Neuronal stem cell (in vitro differentiated cells): ENCODE measurements around the gene COL9A1.

Experiments
- DNase-seq: peaks from one replicate; pipeline ENCODE4 v3.0.0-alpha.2; 2013; ENCODE audit warnings: low spot score
- H2AFZ ChIP-seq: one replicate; pipeline ENCODE4 v1.6.1; 2013; ENCODE audit warnings: mild to moderate bottlenecking, low read length, inconsistent platforms
- H2AK5ac ChIP-seq: 2 replicates; pipeline ENCODE4 v1.6.1; 2013; ENCODE audit warnings: low read depth, mild to moderate bottlenecking, inconsistent platforms, low read length, moderate library complexity, mixed read lengths
- H2BK120ac ChIP-seq: 2 replicates; pipeline ENCODE4 v1.6.1; 2013; ENCODE audit warnings: low read depth, mild to moderate bottlenecking, inconsistent platforms, low read length, moderate library complexity, mixed read lengths
- H2BK12ac ChIP-seq: one replicate; pipeline ENCODE4 v1.6.1; 2013; ENCODE audit warnings: low read length, inconsistent platforms
- H2BK15ac ChIP-seq: 2 replicates; pipeline ENCODE4 v1.6.1; 2013; ENCODE audit warnings: mild to moderate bottlenecking, low read length, inconsistent platforms, mixed read lengths
- H2BK5ac ChIP-seq: one replicate; pipeline ENCODE4 v1.6.1; 2013; ENCODE audit warnings: inconsistent platforms, mild to moderate bottlenecking, low read length, moderate library complexity
- H3K14ac ChIP-seq: one replicate; pipeline ENCODE4 v1.6.1; 2013; ENCODE audit warnings: low read length, inconsistent platforms
- H3K18ac ChIP-seq: 2 replicates; pipeline ENCODE4 v1.6.1; 2013; ENCODE audit warnings: low read length, inconsistent platforms
- H3K23ac ChIP-seq: 2 replicates; pipeline ENCODE4 v1.6.1; 2013; ENCODE audit warnings: low read depth, mild to moderate bottlenecking, mixed read lengths, low read length, inconsistent platforms; ENCODE audit not compliant: poor library complexity
- H3K27ac ChIP-seq: replicated peaks from 3 replicates; pipeline ENCODE4 v1.5.1; 2013; ENCODE audit warnings: low read length, inconsistent platforms
- H3K27me3 ChIP-seq, 3 experiments: 2 replicates each; pipeline ENCODE4 v1.6.1; 2013; ENCODE audit warnings: low read length in 3 of 3, mild to moderate bottlenecking in 2 of 3, inconsistent platforms in 1 of 3, low read depth in 1 of 3, mixed read lengths in 1 of 3, moderate library complexity in 1 of 3; ENCODE audit not compliant: control insufficient read depth in 3 of 3, insufficient read depth in 3 of 3
- H3K36me3 ChIP-seq, 2 donors: replicated peaks in 1 of 2; 2 replicates each; pipeline ENCODE4 v1.6.1; 2013; ENCODE audit warnings: low read length in 2 of 2; ENCODE audit not compliant: control insufficient read depth in 2 of 2, insufficient read depth in 2 of 2
- H3K4ac ChIP-seq: 2 replicates; pipeline ENCODE4 v1.6.1; 2013; ENCODE audit warnings: inconsistent platforms, mild to moderate bottlenecking, low read length, moderate library complexity
- H3K4me1 ChIP-seq, 2 donors: 1 replicate in 1 of 2; 2 replicates in 1 of 2; pipeline ENCODE4 v1.6.1; 2013; ENCODE audit warnings: low read length in 2 of 2, low read depth in 1 of 2; ENCODE audit not compliant: control insufficient read depth in 2 of 2, insufficient read depth in 1 of 2
- H3K4me2 ChIP-seq: one replicate; pipeline ENCODE4 v1.6.1; 2013; ENCODE audit warnings: mild to moderate bottlenecking, low read length, inconsistent platforms; ENCODE audit not compliant: insufficient read depth, poor library complexity, severe bottlenecking
- H3K4me3 ChIP-seq, 2 donors: 2 replicates each; pipeline ENCODE4 v1.5.1; 2013; ENCODE audit warnings: low read length in 2 of 2, mild to moderate bottlenecking in 2 of 2, inconsistent platforms in 1 of 2, moderate library complexity in 1 of 2
- H3K79me1 ChIP-seq: one replicate; pipeline ENCODE4 v1.6.1; 2013; ENCODE audit warnings: low read depth, mild to moderate bottlenecking, inconsistent platforms, low read length, moderate library complexity
- H3K9ac ChIP-seq: one replicate; pipeline ENCODE4 v1.6.1; 2013; ENCODE audit warnings: mild to moderate bottlenecking, low read depth, low read length, inconsistent platforms; ENCODE audit not compliant: poor library complexity
- H3K9me3 ChIP-seq, 2 donors: replicated peaks in 1 of 2; 2 replicates each; pipeline versions ENCODE3 to v1.6.1; 2013; ENCODE audit warnings: low read length in 2 of 2, mild to moderate bottlenecking in 2 of 2, inconsistent platforms in 1 of 2, low read depth in 1 of 2, mixed read lengths in 1 of 2, moderate library complexity in 1 of 2; ENCODE audit not compliant: control insufficient read depth in 2 of 2, insufficient read depth in 1 of 2
- H4K8ac ChIP-seq: one replicate; pipeline ENCODE4 v1.6.1; 2013; ENCODE audit warnings: low read depth, mild to moderate bottlenecking, inconsistent platforms, low read length, moderate library complexity
- H4K91ac ChIP-seq: one replicate; pipeline ENCODE4 v1.6.1; 2013; ENCODE audit warnings: low read length, low read depth, mild to moderate bottlenecking, inconsistent platforms; ENCODE audit not compliant: poor library complexity
- WGBS, 2 donors: extraction: QIAGEN DNeasy Blood & Tissue Kit; methylation state at CpG; one replicate each; pipeline ENCODE4 v1.1.7; 2013; ENCODE audit warnings: missing lambda C conversion rate in 2 of 2, mixed read lengths in 1 of 2; ENCODE audit not compliant: insufficient read length in 2 of 2, insufficient replicate concordance in 1 of 2; ENCODE audit errors: extremely low coverage in 2 of 2; 5-methylcytosine and 5-hydroxymethylcytosine counted together

Gene COL9A1

DNA sequence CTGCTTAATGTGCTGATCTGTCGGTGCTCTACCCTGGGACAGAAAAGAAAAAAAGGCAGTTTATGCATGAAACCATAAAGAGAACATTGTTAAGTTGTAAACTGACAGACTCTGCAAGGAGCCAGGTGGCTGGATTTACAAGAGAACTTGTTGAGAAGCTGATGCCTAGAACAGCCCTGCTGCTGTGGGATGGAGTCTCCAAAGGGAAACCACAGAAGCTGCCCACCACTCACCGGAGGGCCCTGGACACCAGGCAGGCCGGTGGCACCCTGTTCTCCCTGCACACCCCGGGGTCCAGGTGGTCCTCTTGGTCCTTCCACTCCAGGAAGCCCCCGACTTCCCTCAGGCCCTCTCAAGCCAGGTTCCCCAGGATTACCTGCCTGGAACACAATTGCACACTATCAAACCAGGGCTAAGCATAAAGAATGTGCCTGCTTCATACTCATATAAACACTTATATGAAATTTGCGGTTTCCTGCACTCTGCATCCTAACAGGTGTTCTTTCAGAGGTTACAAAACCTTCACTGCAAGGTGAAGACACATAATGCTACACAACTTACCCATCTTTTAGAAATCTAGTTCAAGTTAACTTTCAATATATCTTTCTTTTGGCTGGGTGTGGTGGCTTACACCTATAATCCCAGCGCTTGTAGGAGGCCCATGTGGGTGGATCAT lies 68.2 kb downstream of the COL9A1 start:
- Histone ChIP-seq H3K4me1 (no peaks in the 10 kb centered on the region), H3K9ac (no peak overlapping the region)
- WGBS, 2 donors: no CpG with 5 or more reads among the region's 7 CpGs

DNA sequence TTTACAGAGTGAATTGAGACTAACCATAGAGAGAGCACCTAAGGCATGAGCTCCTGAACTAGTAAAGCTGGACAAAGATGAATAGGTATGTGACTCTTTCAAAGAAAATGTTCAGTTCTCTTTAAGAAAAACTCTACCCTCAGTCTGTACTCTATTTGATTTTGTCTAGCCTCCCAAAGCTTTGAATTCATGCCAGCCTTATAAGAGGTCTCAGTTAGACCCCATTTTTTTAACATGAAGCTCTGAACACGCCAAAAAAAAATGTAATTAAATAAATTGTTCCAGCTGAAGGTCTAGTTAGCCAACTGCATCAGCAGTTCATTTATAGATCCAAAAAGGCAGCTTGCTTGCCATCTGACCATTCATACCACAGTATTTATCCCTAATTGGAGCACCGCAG lies 71.6 kb downstream of the COL9A1 start:
- H3K79me1 ChIP-seq: no peaks in the 10 kb centered on the region
- H3K4me3 ChIP-seq: no peak overlapping the region
- H3K4me1 ChIP-seq: no peaks in the 10 kb centered on the region
- H3K9ac ChIP-seq: no peak overlapping the region
- no peak overlapping the region for H3K4ac ChIP-seq
- peaks cover 0 to 13% of the 10 kb centered on the region in 2 donors for H3K36me3 ChIP-seq
- H2BK5ac ChIP-seq: no peak overlapping the region
- no peaks in the 10 kb centered on the region for H3K9me3 ChIP-seq
- H3K18ac ChIP-seq: no peak overlapping the region
- no peak overlapping the region for H2BK120ac ChIP-seq
- H3K27ac ChIP-seq: no peak overlapping the region
- no peak overlapping the region for H3K23ac ChIP-seq
- no peak overlapping the region for H3K14ac ChIP-seq
- H2AFZ ChIP-seq: no peak overlapping the region
- H4K8ac ChIP-seq: no peak overlapping the region
- no peak overlapping the region for H2BK12ac ChIP-seq
- no peak overlapping the region for H2AK5ac ChIP-seq
- DNase-seq: no peak
- H3K27me3 ChIP-seq: no peaks in the 10 kb centered on the region
- no CpG with 5 or more reads among the region's 2 CpGs for whole genome bisulfite sequencing, 2 donors
- no peak overlapping the region for H3K4me2 ChIP-seq
- H2BK15ac ChIP-seq: no peak overlapping the region
- no peak overlapping the region for H4K91ac ChIP-seq

More for the DNA sequence above, 68.2 kb downstream of the COL9A1 start:
- H3K4ac ChIP-seq: no peak overlapping the region
- no peak overlapping the region for H4K91ac ChIP-seq
- no peak overlapping the region for H4K8ac ChIP-seq
- no peak overlapping the region for H3K14ac ChIP-seq
- H2BK120ac ChIP-seq: no peak overlapping the region
- H3K4me3 ChIP-seq: no peak overlapping the region
- H3K18ac ChIP-seq: no peak overlapping the region
- H2BK15ac ChIP-seq: no peak overlapping the region
- H3K79me1 ChIP-seq: no peaks in the 10 kb centered on the region
- no peak overlapping the region for H2AFZ ChIP-seq
- no peak overlapping the region for H2BK5ac ChIP-seq
- no peaks in the 10 kb centered on the region for H3K27me3 ChIP-seq
- H3K9me3 ChIP-seq: no peaks in the 10 kb centered on the region
- H3K4me2 ChIP-seq: no peak overlapping the region
- no peak for DNase-seq
- no peak overlapping the region for H2BK12ac ChIP-seq
- H3K27ac ChIP-seq: no peak overlapping the region
- H3K36me3 ChIP-seq: peaks cover 0 to 13% of the 10 kb centered on the region in 2 donors
- no peak overlapping the region for H3K23ac ChIP-seq
- no peak overlapping the region for H2AK5ac ChIP-seq

DNA sequence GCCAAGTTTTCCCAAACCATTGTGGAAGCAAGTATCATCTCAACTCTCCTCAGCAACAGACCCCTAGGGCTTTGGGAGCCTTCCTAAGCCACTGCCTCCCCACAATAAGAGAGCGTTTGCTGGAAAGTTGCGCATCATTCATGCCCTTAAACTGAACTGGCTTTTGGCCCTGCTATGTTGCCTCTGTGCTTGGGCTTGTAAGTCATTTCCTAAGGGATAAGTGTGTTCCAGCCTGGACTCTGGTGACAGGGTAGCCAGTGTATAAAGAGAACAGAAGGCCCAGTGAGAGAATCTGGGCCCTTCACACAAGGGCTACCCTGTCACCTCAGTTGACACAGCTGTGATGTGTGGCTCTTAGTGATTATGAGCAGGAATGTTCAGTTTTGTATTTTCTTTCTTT lies 77.8 kb downstream of the COL9A1 start:
- Histone ChIP-seq H2BK12ac (no peak overlapping the region), H3K4me1 (no peaks in the 10 kb centered on the region), H3K4ac (no peak overlapping the region), H3K79me1 (no peaks in the 10 kb centered on the region), H3K27ac (no peak overlapping the region), H2AFZ (no peak overlapping the region), H3K4me3 (no peak overlapping the region), H3K4me2 (no peak overlapping the region), H3K9me3 (no peaks in the 10 kb centered on the region), H2BK5ac (no peak overlapping the region), H3K36me3 (peaks cover 0 to 6% of the 10 kb centered on the region in 2 donors), H3K18ac (no peak overlapping the region), H3K14ac (no peak overlapping the region), H2BK120ac (no peak overlapping the region), H4K8ac (no peak overlapping the region), H4K91ac (no peak overlapping the region), H3K9ac (no peak overlapping the region), H3K23ac (no peak overlapping the region), H2AK5ac (no peak overlapping the region), H3K27me3 (no peaks in the 10 kb centered on the region), H2BK15ac (no peak overlapping the region)
- DNase-seq: no peak
- no CpG with 5 or more reads among the region's 2 CpGs for WGBS, 2 donors

DNA sequence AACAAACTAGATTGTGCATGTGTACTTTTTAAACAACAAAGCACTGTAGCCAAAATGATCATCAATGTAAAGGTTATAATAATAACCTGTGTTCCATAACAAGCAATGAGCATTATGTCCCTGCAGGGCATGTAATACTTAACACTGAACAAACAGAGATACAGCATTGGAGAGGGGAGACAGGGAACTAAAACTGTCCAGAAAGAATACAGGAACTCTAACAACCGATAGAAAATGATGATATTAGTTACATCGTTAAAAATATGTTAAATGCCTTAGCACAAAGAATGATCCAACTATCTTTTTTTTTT lies 80.5 kb downstream of the COL9A1 start:
- Histone ChIP-seq H3K4me3 (no peak overlapping the region), H2BK5ac (no peak overlapping the region), H3K9ac (no peak overlapping the region), H3K18ac (no peak overlapping the region), H3K14ac (no peak overlapping the region), H2BK15ac (no peak overlapping the region), H3K27me3 (no peaks in the 10 kb centered on the region), H3K23ac (no peak overlapping the region), H3K79me1 (no peaks in the 10 kb centered on the region), H2BK12ac (no peak overlapping the region), H3K9me3 (no peaks in the 10 kb centered on the region), H4K91ac (no peak overlapping the region), H2BK120ac (no peak overlapping the region), H3K4ac (no peak overlapping the region), H4K8ac (no peak overlapping the region), H2AFZ (no peak overlapping the region), H3K4me1 (no peaks in the 10 kb centered on the region), H3K27ac (no peak overlapping the region), H3K36me3 (peaks cover 0 to 6% of the 10 kb centered on the region in 2 donors), H3K4me2 (no peak overlapping the region), H2AK5ac (no peak overlapping the region)
- DNase-seq: no peak
- WGBS, 2 donors: no CpG with 5 or more reads among the region's 2 CpGs
